Measurements from ENCODE around the gene CXCL10. TPM values are rescaled to one million over a fixed set of nuclear protein-coding genes. Genes with fewer than 3 reads are reported as not detected.

The CXCL10 gene
- total and polyA plus RNA-seq, 2 of the 4 experiments (the other 2 are of a cell fraction), result 0.15 to 0.18 TPM

- no peak overlapping the region for H2AFZ ChIP-seq (replicated peaks; ENCODE audit: low read length, poor library complexity)
- no peak overlapping the region for H2BK5ac ChIP-seq (ENCODE audit: low read depth, low read length, poor library complexity, severe bottlenecking)
- no peak overlapping the region for H3K4me2 ChIP-seq (ENCODE audit: low read depth, low read length)
- no peak overlapping the region for H3K27ac ChIP-seq (ENCODE audit: insufficient read depth, low read length)
- no peak overlapping the region for H3K4ac ChIP-seq (ENCODE audit: low read depth, low read length)
- ATAC-seq (ENCODE audit: low read depth) (no peak), DNase-seq (no peak)
- H2BK120ac ChIP-seq (ENCODE audit: low read depth, low read length), result no peak overlapping the region
- no peaks in the 10 kb centered on the region for H4K20me1 ChIP-seq (ENCODE audit: insufficient read depth, low read length)
- no peak for TF ChIP-seq CTCF (conservative IDR thresholded peaks at IDR 0.05; ENCODE audit: low read depth, low read length)
- no TSS peak for BruUV-seq (replicated peaks)
- POLR2A ChIA-PET (ENCODE audit: unreplicated experiment), result no interaction called here
- no peak overlapping the region for H3K4me3 ChIP-seq (ENCODE audit: insufficient read depth, low read depth, low read length)
- H4K91ac ChIP-seq (ENCODE audit: insufficient read depth, low read depth, low read length), result no peak overlapping the region
- no peak overlapping the region for H2AK9ac ChIP-seq (replicated peaks; ENCODE audit: low read depth, low read length, poor library complexity)
- no peaks in the 10 kb centered on the region for H3K79me1 ChIP-seq (ENCODE audit: low read depth in 1 of 2, low read length in 2 of 2)
- H3K9me1 ChIP-seq (ENCODE audit: insufficient read depth, low read length), result no peaks in the 10 kb centered on the region
- H3K9ac ChIP-seq (ENCODE audit: low read depth, low read length), result no peak overlapping the region
- H3K23ac ChIP-seq (ENCODE audit: low read depth, low read length), result no peak overlapping the region
- peaks cover 13% of the 10 kb centered on the region for H3K27me3 ChIP-seq (ENCODE audit: control insufficient read depth, insufficient read depth, low read length)
- no peak overlapping the region for H2BK20ac ChIP-seq (ENCODE audit: low read depth, low read length)
- H4K8ac ChIP-seq (ENCODE audit: low read depth in 2 of 2, low read length in 2 of 2), result no peak overlapping the region
- H3K36me3 ChIP-seq (ENCODE audit: control insufficient read depth, insufficient read depth, low read length), result no peaks in the 10 kb centered on the region
- H3K9me3 ChIP-seq (ENCODE audit: control insufficient read depth, insufficient read depth, low read length), result no peaks in the 10 kb centered on the region
- H3K18ac ChIP-seq (ENCODE audit: low read depth, low read length), result no peak overlapping the region
- intact Hi-C loops (cut with micrococcal nuclease) (no loop called here), dilution Hi-C loops (cut with HindIII; ENCODE audit: low sequenced_read_pairs, unreplicated experiment) (no loop called here), in situ Hi-C loops (cut with MboI; ENCODE audit: low sequenced_read_pairs) (no loop called here)
- no peaks in the 10 kb centered on the region; the same call in 1 of the 2 replicates for H3K4me1 ChIP-seq (ENCODE audit: control insufficient read depth, insufficient read depth, low read length)
- H2AK5ac ChIP-seq (ENCODE audit: low read depth, low read length), result no peak overlapping the region
- H3K14ac ChIP-seq (replicated peaks; ENCODE audit: low read depth, low read length), result no peak overlapping the region
- no peak overlapping the region for H4K5ac ChIP-seq (ENCODE audit: low read depth, low read length)
- no peak overlapping the region for H3K56ac ChIP-seq (ENCODE audit: extremely low read depth, insufficient read depth, low read length)
- H2BK15ac ChIP-seq (ENCODE audit: low read depth, low read length), result no peak overlapping the region
- CTCF ChIA-PET, result interaction anchor here (0.6 to 1.0 kb wide), 2 partner anchors 42 to 57 kb away, joined by 3 to 4 read pairs; no protein-coding TSS in a partner anchor
Measured at GRCh38 chr4:76058302-76058701, 35.0 kb upstream of the CXCL10 start.
